NB4 (cell line): ENCODE results near the gene PITPNC1.
"Not testable (repeated sequence)": the region's sequence is repeated elsewhere in the genome, so short reads cannot be mapped to it uniquely, and the experiment has no call there.

ENCODE experiments used
- DNase-seq: peaks from one replicate; pipeline ENCODE4 v3.0.0; 2010; ENCODE audit warnings: low read depth
- H3K4me3 ChIP-seq: one replicate; pipeline ENCODE4 v1.5.1; 2011; ENCODE audit warnings: mild to moderate bottlenecking, low read depth, low read length, moderate library complexity
- MYC ChIP-seq: IDR thresholded peaks from 2 replicates; pipeline ENCODE4 v1.6.1; 2011; ENCODE audit warnings: low read depth, low read length
- POLR2A ChIP-seq: IDR thresholded peaks from 2 replicates; pipeline ENCODE4 v1.6.1; 2011; ENCODE audit warnings: mild to moderate bottlenecking; ENCODE audit not compliant: insufficient read length; ENCODE audit errors: extremely low read depth
- TF ChIP-seq, protein P1 (sequence below): IDR thresholded peaks from one replicate; pipeline ENCODE4 v1.5.1; 2012; ENCODE audit warnings: low read depth, low read length
- TF ChIP-seq, protein P2 (sequence below): IDR thresholded peaks from 2 replicates; pipeline ENCODE4 v1.6.1; 2011; ENCODE audit warnings: low read depth, low read length

The PITPNC1 gene

DNA sequence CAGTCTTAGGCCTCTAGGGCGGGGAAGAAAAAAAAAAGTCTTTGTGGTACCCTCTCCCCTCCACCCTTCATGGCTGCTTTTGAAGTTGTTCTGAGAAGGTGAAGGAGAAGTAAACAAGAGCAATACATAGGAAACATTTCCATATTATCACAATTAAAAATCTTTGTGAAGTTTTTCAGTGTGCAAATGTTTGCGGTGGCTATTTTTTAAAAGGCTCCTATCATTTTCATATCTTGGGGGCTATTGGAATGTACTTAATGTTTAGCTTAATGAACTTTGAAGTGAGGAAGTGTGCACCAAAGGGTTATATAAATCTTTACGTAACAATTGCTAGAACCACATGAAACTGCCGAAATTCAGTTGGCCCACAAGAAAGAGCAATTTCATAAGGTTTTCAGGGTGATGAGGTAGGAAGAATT is 348.3 kb downstream of the PITPNC1 start:
- H3K4me3 ChIP-seq: no peak overlapping the region

DNA sequence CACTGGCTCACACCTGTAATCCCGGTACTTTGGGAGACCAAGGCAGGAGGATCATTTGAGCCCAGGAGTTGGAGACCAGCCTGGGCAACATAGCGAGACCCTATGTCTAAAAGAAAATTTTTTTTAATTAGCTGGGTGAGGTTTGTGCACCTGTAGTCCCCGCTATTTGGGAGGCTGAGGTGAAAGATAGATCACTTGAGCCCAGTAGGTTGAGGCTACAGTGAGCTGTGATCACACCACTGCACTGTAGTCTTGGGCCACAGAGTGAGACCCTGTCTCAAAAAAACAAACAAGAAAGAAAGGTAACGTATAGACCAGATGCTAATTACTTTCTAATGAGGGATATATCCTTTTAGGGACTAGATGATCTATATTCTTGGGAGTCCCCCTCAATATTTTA is 348.7 kb downstream of the PITPNC1 start:
- no peak for DNase-seq
- no peak overlapping the region for H3K4me3 ChIP-seq
- TF ChIP-seq POLR2A (no peak), MYC (no peak)
- TF ChIP-seq, protein P1, sequence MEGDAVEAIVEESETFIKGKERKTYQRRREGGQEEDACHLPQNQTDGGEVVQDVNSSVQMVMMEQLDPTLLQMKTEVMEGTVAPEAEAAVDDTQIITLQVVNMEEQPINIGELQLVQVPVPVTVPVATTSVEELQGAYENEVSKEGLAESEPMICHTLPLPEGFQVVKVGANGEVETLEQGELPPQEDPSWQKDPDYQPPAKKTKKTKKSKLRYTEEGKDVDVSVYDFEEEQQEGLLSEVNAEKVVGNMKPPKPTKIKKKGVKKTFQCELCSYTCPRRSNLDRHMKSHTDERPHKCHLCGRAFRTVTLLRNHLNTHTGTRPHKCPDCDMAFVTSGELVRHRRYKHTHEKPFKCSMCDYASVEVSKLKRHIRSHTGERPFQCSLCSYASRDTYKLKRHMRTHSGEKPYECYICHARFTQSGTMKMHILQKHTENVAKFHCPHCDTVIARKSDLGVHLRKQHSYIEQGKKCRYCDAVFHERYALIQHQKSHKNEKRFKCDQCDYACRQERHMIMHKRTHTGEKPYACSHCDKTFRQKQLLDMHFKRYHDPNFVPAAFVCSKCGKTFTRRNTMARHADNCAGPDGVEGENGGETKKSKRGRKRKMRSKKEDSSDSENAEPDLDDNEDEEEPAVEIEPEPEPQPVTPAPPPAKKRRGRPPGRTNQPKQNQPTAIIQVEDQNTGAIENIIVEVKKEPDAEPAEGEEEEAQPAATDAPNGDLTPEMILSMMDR: no peak

More for the DNA sequence above, 348.3 kb downstream of the PITPNC1 start:
- TF ChIP-seq MYC (no peak), POLR2A (no peak)
- TF ChIP-seq, protein P1: no peak
- TF ChIP-seq, protein P2, sequence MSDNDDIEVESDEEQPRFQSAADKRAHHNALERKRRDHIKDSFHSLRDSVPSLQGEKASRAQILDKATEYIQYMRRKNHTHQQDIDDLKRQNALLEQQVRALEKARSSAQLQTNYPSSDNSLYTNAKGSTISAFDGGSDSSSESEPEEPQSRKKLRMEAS: no peak
- DNase-seq: no peak

DNA sequence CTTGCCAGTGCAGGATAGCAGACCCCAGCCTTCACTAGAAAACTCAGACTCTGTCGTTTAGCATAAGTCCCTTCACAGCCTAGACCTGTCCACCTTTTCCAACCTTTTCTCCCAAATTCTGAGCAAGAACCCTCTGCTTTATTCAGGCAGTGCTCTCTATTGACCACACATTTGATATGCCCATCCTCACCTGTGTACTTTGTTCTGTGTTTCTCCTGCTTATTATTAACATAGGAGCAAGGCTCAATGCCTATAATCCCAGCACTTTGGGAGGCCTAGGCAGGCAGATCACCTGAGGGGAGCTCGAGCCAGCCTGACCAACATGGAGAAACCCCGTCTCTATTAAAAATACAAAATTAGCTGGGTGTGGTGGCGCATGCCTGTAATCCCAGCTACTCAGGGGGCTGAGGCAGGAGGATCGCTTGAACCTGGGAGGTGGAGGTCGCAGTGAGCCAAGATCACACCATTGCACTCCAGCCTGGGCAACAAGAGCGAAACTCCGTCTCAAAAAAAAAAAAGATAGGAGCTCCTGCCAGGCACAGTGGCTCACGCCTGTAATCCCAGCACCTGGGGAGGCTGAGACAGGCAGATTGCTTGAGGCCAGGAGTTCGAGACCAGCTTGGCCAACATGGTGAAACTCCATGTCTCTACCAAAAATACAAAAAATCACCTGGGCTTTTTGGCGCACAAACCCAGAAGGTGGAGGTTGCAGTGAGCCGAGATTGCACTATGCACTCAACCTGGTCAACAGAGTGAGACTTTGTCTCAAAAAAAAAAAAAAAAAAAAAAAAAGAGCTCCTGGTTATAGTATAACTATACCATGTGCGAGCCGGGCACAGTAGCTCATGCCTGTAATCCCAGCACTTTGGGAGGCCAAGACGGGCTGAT is 350.3 kb downstream of the PITPNC1 start:
- H3K4me3 ChIP-seq, DNase-seq: not testable (repeated sequence)

DNA sequence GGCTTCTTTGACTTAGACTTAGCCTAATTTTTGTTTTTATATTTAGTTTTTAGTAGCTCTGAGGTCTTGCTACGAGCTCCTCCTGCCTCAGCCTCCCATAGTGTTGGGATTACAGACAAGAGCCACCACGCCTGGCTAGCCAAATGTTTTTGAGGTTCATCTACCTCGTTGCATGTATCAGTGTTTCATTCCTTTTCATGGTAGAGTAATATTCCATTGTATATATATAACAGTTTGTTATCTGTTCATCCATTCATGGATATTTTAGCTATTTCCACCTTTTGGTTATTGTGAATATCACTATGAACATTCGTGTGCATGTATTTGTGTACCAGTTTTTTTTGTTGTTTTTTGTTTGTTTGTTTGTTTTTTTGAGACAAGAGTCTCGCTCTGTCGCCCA is 352.8 kb downstream of the PITPNC1 start:
- TF ChIP-seq MYC: no peak
- TF ChIP-seq, protein P1: no peak
- TF ChIP-seq POLR2A: no peak
- TF ChIP-seq, protein P2: no peak
- no peak for DNase-seq
- H3K4me3 ChIP-seq: no peak overlapping the region

DNA sequence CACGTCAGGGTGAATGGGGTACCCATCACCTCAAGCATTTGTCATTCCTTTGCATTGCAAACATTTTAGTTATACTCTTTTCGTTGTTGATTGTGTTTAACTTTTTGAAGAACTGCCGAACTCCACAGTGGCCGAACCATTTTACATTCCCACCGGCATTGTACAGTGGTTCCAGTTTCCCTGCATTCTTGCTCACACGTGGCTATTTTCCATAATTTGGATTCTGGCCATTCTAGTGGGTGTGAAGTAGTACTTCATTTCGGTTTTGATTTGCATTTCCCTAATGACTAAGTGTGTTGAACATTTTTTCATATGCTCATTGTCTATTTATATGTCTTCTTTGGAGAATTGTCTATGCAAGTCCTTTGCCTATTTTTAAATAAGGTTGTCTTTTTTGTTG is 353.6 kb downstream of the PITPNC1 start:
- DNase-seq: no peak
- TF ChIP-seq, protein P1: no peak
- TF ChIP-seq, protein P2: no peak
- TF ChIP-seq MYC (no peak), POLR2A (no peak)
- no peak overlapping the region for H3K4me3 ChIP-seq

DNA sequence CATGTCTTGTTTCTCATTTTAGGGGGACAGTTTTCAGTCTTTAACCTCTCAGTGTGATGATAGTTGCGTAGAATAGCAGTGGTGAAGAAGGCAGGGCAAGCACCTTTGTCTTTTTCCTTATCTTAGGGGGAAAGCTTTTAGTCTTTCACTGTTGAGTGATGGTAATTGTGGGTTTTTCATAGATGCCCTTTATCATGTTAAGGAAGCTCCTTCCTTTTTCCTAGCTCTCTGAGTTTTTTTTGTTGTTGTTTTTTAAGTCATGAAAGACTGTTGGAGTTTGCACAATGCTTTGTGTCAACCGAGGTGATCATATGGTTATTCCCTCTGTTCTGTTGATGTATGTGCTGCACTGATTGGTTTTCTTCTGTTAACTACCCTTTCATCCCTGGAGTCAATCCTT is 356.4 kb downstream of the PITPNC1 start:
- H3K4me3 ChIP-seq: no peak overlapping the region
- TF ChIP-seq, protein P2: no peak
- TF ChIP-seq POLR2A: no peak
- no peak for TF ChIP-seq MYC
- TF ChIP-seq, protein P1: no peak
- DNase-seq: no peak
